HUES48 (cell line): ENCODE measurements around the gene ZNF778.
"Not testable (repeated sequence)": the region's sequence is repeated elsewhere in the genome, so short reads cannot be mapped to it uniquely, and the experiment has no call there.

ENCODE experiments used
- H3K27ac ChIP-seq: one replicate; pipeline ENCODE4 v1.7.0; 2013; ENCODE audit warnings: low read depth, low read length, inconsistent platforms
- H3K27me3 ChIP-seq: 2 replicates; pipeline ENCODE4 v1.6.1; 2013; ENCODE audit warnings: mild to moderate bottlenecking, low read length; ENCODE audit not compliant: control insufficient read depth, insufficient read depth
- H3K36me3 ChIP-seq: 2 replicates; pipeline ENCODE4 v1.6.1; 2013; ENCODE audit warnings: low read length; ENCODE audit not compliant: control insufficient read depth, insufficient read depth
- H3K4me1 ChIP-seq: 2 replicates; pipeline ENCODE4 v1.6.1; 2013; ENCODE audit warnings: mild to moderate bottlenecking, low read length; ENCODE audit not compliant: control insufficient read depth, insufficient read depth
- H3K4me3 ChIP-seq: 2 replicates; pipeline ENCODE4 v1.5.1; 2013; ENCODE audit warnings: mild to moderate bottlenecking, low read depth, low read length
- H3K9ac ChIP-seq: 2 replicates; pipeline ENCODE4 v1.6.1; 2013; ENCODE audit warnings: mild to moderate bottlenecking, low read depth, low read length, moderate library complexity
- H3K9me3 ChIP-seq: 2 replicates; pipeline ENCODE4 v1.6.1; 2013; ENCODE audit warnings: low read length; ENCODE audit not compliant: control insufficient read depth, insufficient read depth

ZNF778 gene

DNA sequence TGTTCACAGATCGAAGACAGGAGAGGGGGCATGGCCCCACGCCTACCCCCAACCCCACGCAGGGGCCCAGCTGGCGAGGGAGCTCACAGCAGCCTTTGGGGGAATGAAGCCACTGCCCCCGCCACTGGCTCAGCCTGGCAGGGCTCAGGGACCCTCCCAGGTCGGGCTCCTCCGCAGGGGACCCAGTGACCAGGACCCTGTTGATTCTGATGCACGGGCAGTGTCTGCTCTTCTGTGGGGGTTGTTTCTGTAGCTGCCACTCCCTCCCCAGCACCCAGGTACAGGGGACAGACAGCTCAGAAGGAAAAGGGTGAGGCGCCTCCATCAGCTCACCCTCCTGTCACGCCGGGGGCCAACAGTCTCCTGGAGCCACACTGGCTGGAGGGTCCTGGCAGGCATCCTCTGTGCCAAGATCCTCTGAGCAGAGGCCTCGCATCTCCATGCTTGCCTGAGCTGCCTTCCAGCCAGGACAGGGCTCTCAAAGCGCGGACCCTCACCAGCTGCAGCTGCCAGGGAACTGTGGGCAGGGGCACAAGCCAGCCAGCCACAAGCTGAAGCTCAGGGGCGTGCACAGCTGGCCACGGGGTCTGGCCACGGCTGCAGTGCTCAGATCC lies 49.1 kb downstream of the ZNF778 start:
- Histone ChIP-seq H3K4me3 (no peak overlapping the region), H3K9me3 (no peaks in the 10 kb centered on the region), H3K36me3 (peaks cover 51% of the 10 kb centered on the region), H3K27me3 (no peaks in the 10 kb centered on the region), H3K27ac (no peak overlapping the region), H3K4me1 (no peaks in the 10 kb centered on the region), H3K9ac (no peak overlapping the region)

GRCh38 chr16:89267746-89268145 lies 50.2 kb downstream of the ZNF778 start:
- not testable (repeated sequence) for H3K27ac ChIP-seq, H3K9ac ChIP-seq, H3K9me3 ChIP-seq, H3K27me3 ChIP-seq, H3K4me1 ChIP-seq, H3K4me3 ChIP-seq
- H3K36me3 ChIP-seq = peaks cover 59% of the 10 kb centered on the region

GRCh38 chr16:89268585-89268984 lies 51.1 kb downstream of the ZNF778 start:
- Histone ChIP-seq H3K36me3 (peaks cover 68% of the 10 kb centered on the region), H3K9ac (no peak overlapping the region), H3K9me3 (no peaks in the 10 kb centered on the region), H3K27me3 (no peaks in the 10 kb centered on the region), H3K27ac (no peak overlapping the region), H3K4me3 (no peak overlapping the region), H3K4me1 (no peaks in the 10 kb centered on the region)

DNA sequence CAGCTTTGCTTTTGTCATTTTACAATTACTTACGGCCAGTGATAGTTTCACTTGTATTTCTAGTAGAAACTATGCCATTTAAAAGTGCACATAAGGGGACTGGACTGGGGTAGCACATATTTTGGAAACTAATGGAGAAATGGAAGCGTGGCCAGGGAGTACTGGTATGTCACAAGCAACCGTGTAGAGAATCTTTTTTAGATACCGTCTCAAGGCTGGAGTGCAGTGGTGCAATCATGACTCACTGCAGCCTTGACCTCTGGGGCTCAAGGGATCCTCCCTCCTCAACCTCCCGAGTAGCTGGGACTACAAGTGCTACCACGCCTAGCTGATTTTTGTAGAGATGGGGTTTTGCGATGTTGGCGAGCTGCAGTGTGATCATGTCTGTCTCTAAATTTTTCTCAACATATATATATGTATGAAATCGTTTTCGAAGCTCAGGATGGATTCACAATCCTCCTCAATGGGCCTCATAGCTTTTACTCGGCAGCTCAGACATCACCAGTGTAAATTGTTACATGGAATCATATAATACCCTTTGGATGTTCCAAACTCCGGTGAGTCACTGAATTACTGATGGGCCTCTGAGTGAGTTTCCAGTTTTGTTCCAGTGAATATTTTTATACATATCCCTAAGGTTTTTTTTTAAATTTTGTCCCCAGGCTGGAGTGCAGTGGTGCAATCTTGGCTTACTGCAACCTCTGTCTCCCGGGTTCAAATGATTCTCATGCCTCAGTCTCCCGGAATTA lies 51.7 kb downstream of the ZNF778 start:
- no peaks in the 10 kb centered on the region for H3K4me1 ChIP-seq
- H3K36me3 ChIP-seq = peaks cover 73% of the 10 kb centered on the region
- no peak overlapping the region for H3K4me3 ChIP-seq
- no peaks in the 10 kb centered on the region for H3K9me3 ChIP-seq
- no peak overlapping the region for H3K27ac ChIP-seq
- no peaks in the 10 kb centered on the region for H3K27me3 ChIP-seq
- no peak overlapping the region for H3K9ac ChIP-seq

DNA sequence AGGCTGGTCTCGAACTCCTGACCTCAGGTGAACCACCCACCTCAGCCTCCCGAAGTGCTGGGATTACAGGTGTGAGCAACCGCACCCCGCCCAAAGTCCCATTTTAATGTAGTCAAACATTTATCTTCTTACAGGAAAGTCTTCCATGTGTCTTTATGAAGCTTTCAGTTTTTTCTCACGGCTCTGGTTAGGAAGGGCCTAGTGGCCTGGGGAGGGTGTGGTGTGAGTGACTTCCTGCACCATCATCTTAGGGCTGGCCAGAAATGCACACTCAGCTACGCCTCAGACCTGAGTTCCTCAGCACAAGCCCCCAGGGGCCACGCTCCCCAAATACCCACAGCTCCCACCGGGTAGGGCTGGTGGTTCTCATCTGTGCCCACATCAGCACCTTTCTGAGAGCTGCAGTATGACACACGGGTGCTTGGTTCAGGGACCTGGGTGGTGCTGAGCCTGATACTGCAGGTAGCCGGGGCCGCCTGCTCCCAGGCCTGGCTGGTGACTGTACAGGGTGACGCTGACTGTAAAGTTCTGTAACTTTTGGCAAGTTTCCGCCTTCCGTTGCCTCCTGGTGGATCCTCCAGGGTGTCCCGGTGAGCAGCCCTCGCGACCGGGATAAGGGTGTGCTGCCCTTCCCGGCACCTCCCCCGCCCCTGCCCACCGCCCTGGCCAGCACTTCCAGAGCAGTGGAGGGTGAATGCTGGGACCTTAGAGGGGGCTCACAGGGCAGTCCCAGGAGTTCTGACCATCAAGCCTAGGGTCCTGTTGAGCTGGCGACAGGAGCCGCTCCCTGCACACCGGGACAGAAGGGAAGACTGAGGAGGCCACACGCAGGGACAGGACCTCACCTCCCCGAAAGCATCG lies 52.5 kb downstream of the ZNF778 start:
- Histone ChIP-seq H3K27me3 (no peaks in the 10 kb centered on the region), H3K36me3 (peaks cover 82% of the 10 kb centered on the region), H3K4me1 (no peaks in the 10 kb centered on the region), H3K9ac (no peak overlapping the region), H3K4me3 (no peak overlapping the region), H3K27ac (no peak overlapping the region), H3K9me3 (no peaks in the 10 kb centered on the region)

DNA sequence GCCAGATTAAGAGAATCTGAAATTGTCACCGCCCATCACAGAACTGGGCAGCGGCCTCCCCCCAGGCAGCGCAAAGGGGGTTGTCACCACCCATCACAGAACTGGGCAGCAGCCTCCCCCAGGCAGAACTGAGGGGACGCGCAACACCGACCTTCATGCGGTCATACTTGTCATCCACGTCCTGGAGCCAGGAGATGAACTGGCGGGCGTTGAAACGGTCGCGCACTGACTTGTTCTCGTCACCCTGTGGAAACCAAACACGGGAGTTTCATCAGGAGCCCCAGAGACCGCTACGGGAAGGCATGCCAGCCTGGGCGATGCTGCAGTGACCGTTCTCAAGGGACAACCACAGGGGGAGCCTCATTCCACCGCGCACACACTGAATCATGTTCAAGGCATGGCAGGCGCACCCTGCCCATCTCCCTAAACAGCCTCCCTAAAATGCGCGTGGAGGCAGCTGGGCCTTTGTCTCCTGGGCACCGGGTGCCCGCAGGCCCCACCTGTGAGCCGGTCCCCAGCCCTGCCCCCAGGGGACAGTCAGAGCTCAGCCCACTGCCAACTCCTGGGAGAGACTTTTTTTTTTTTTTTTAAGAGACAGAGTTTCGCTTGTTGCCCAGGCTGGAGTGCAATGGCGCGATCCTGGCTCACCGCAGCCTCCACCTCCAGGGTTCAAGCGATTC lies 53.3 kb downstream of the ZNF778 start:
- Histone ChIP-seq H3K36me3 (peaks cover 84% of the 10 kb centered on the region), H3K9me3 (no peaks in the 10 kb centered on the region), H3K27me3 (no peaks in the 10 kb centered on the region), H3K27ac (no peak overlapping the region), H3K4me1 (no peaks in the 10 kb centered on the region), H3K9ac (no peak overlapping the region), H3K4me3 (no peak overlapping the region)

GRCh38 chr16:89272631-89273030 lies 55.1 kb downstream of the ZNF778 start:
- H3K36me3 ChIP-seq = peaks cover 86% of the 10 kb centered on the region
- H3K9ac ChIP-seq = no peak overlapping the region
- H3K27ac ChIP-seq = no peak overlapping the region
- H3K27me3 ChIP-seq = no peaks in the 10 kb centered on the region
- no peaks in the 10 kb centered on the region for H3K4me1 ChIP-seq
- H3K9me3 ChIP-seq = no peaks in the 10 kb centered on the region
- no peak overlapping the region for H3K4me3 ChIP-seq

DNA sequence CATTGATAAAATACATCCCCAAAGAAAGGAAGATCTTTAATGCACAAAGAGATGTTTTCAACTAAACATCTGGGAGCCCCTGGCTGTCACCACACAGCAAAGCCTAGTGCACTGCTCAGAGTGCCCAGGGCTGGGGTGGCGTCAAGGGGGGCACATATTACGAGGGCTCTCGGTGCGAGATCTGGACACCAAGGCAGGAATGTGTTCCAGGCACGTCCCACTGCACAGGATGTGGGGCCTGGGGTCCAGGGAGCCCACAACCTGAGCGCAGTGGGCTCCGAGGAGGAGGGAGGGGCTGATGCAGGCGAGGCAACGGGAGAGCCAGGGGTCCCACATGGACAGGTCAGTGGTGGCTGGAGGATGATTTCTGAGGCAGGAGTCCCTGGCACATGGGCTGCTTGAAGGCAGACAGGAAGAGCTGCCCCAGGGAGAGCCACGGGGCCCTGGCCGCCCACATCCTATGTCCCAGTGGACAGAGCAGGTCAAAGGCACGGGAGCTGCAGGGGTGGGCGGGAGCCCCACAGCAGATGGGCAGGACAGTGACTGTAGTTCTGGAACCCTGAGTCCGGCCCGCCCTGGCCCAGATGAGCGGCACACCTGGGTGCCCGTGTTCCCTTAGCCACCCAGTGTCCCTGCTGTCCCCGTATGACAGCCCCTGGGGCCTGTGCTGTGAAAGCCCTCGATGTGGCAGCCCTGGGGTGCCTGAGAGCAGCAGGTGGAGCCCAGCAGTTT lies 56.4 kb downstream of the ZNF778 start:
- Histone ChIP-seq H3K9me3 (no peaks in the 10 kb centered on the region), H3K36me3 (peaks cover 93% of the 10 kb centered on the region), H3K27me3 (no peaks in the 10 kb centered on the region), H3K4me1 (no peaks in the 10 kb centered on the region), H3K9ac (no peak overlapping the region), H3K4me3 (no peak overlapping the region), H3K27ac (no peak overlapping the region)

DNA sequence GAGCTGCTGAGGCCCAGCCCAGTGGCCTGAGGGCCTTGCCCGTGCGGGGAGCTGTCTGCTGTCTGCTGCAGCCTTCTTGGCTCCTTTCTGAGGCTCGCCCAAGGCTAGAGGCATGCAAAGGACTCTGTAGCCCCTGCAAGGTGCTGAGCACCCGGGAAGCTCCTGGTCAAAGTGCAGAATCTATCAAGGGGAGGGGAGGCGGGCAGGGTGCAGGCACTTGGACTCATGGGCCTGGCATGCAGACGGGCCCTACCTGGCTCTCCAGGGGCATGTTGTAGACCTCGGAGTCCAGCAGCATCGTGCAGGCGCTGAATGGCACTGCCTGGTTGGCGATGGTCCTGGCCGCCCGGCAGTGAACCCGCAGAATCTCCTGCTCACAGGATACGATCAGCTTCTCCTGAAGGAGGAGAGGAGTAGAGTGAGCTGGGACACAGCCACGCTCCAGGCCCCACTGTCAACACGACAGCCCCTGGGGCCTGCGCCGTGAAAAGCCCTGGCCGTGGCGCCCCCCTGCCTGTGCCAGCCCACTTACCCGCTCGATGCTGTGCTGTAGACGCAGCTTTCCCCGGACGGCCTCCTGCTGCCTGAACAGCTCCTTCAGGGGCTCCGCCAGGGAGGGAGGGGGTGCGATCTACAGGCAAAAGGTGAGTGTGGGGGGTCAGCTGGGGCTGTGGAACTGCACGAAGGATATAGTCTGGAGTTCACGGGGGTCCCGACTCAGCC lies 57.2 kb downstream of the ZNF778 start:
- Histone ChIP-seq H3K9me3 (no peaks in the 10 kb centered on the region), H3K27me3 (no peaks in the 10 kb centered on the region), H3K9ac (no peak overlapping the region), H3K4me3 (no peak overlapping the region), H3K4me1 (no peaks in the 10 kb centered on the region), H3K27ac (no peak overlapping the region), H3K36me3 (peaks cover 87% of the 10 kb centered on the region)

DNA sequence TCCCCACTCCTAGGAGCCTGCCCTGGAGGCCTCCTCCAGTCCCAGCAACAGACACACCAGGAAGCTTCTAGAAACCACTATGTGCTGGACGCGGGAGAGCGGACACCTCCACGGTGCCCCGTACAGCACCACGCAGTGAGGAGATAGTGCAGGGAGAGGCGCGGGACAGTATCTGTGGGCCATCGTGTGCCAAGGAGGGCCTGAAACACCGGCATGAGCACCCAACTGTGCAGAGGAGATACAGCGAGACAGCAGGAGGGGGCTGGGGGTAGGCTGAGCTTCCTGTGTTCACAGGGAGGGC lies 57.7 kb downstream of the ZNF778 start:
- H3K4me3 ChIP-seq = no peak overlapping the region
- H3K9ac ChIP-seq = no peak overlapping the region
- no peaks in the 10 kb centered on the region for H3K4me1 ChIP-seq
- H3K36me3 ChIP-seq = peaks cover 87% of the 10 kb centered on the region
- H3K27me3 ChIP-seq = no peaks in the 10 kb centered on the region
- no peaks in the 10 kb centered on the region for H3K9me3 ChIP-seq
- H3K27ac ChIP-seq = no peak overlapping the region
